Erythroblast (primary cell): ENCODE results near the gene ARHGEF39.

ENCODE experiments used
- GATA1 ChIP-seq: IDR thresholded peaks from 2 replicates; pipeline ENCODE4 v1.6.1; 2011; ENCODE audit warnings: low read depth, mild to moderate bottlenecking, control low read depth, low read length, moderate library complexity
- POLR2A ChIP-seq: IDR thresholded peaks from 2 replicates; pipeline ENCODE4 v1.6.1; 2011; ENCODE audit warnings: mild to moderate bottlenecking, low read length

DNA sequence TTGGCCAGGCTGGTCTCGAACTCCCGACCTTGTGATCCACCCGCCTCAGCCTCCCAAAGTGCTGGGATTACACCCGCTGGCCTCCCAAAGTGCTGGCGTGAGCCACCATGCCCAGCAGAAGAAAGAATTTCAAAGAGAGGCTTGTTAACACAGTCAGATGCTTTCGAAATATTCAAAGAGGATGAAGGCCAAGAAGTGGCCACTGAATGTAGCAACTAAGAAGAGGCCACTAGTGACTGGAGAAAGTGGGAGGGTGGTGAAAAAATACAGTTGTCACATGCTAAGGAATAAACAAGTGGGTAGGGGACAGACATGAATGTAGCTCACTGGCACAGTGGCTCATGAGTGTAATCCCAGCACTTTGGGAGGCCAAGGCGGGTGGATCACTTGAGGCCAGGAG, 37.7 kb upstream of the ARHGEF39 start:
- TF ChIP-seq POLR2A = no peak
- no peak for TF ChIP-seq GATA1
